Measurements from ENCODE around the gene DOK6. TPM values are rescaled to one million over a fixed set of nuclear protein-coding genes. Genes with fewer than 3 reads are reported as not detected.

The DOK6 gene
- total RNA-seq, 1 donor from 2014 or later: 0.43 TPM

GRCh38 chr18:69890558-69890957, 489.9 kb downstream of the DOK6 start:
- Histone ChIP-seq H3F3A (ENCODE audit: low read depth) (no peaks in the 10 kb centered on the region), H3K36me3 (no peaks in the 10 kb centered on the region), H3K4me2 (no peak overlapping the region), H2AFZ (replicated peaks) (no peak overlapping the region), H3K27ac (no peak overlapping the region), H3K9ac (no peak overlapping the region), H3K79me2 (ENCODE audit: low read depth) (no peaks in the 10 kb centered on the region), H3K4me3 (no peak overlapping the region), H3K9me3 (ENCODE audit: low read depth) (no peaks in the 10 kb centered on the region), H3K27me3 (no peaks in the 10 kb centered on the region), H3K4me1 (no peaks in the 10 kb centered on the region), H4K20me1 (ENCODE audit: low read depth) (no peaks in the 10 kb centered on the region)
- DNase-seq (ENCODE audit: low spot score): no peak
- Mint-ChIP-seq H3K27ac (no peak overlapping the region), H3K4me1 (peaks cover 5% of the 10 kb centered on the region), H3K9me3 (peaks cover 5% of the 10 kb centered on the region), H3K4me3 (no peak overlapping the region), H3K36me3 (no peaks in the 10 kb centered on the region), H3K27me3 (ENCODE audit: insufficient read depth, low read depth) (no peaks in the 10 kb centered on the region)
- TF ChIP-seq CTCF (IDR thresholded peaks at IDR 0.05) (no peak), EZH2 (IDR thresholded peaks at IDR 0.05) (no peak), EZH2phosphoT487 (IDR thresholded peaks at IDR 0.05) (no peak)

GRCh38 chr18:69894467-69894866, 493.8 kb downstream of the DOK6 start:
- H3K27ac Mint-ChIP-seq: no peak overlapping the region
- Histone ChIP-seq H2AFZ (replicated peaks) (no peak overlapping the region), H3K4me1 (no peaks in the 10 kb centered on the region), H3K9ac (no peak overlapping the region), H3K4me3 (no peak overlapping the region), H3K36me3 (no peaks in the 10 kb centered on the region), H3K4me2 (no peak overlapping the region), H3K9me3 (ENCODE audit: low read depth) (no peaks in the 10 kb centered on the region), H3K27me3 (no peaks in the 10 kb centered on the region), H3F3A (ENCODE audit: low read depth) (no peaks in the 10 kb centered on the region), H3K79me2 (ENCODE audit: low read depth) (no peaks in the 10 kb centered on the region), H3K27ac (no peak overlapping the region), H4K20me1 (ENCODE audit: low read depth) (no peaks in the 10 kb centered on the region)
- peaks cover 8% of the 10 kb centered on the region for H3K9me3 Mint-ChIP-seq
- TF ChIP-seq EZH2 (IDR thresholded peaks at IDR 0.05): no peak
- no peak for TF ChIP-seq CTCF (IDR thresholded peaks at IDR 0.05)
- TF ChIP-seq EZH2phosphoT487 (IDR thresholded peaks at IDR 0.05): no peak
- no peak overlapping the region for H3K4me3 Mint-ChIP-seq
- DNase-seq (ENCODE audit: low spot score): no peak
- no peaks in the 10 kb centered on the region for H3K36me3 Mint-ChIP-seq
- no peaks in the 10 kb centered on the region for H3K4me1 Mint-ChIP-seq
- H3K27me3 Mint-ChIP-seq (ENCODE audit: insufficient read depth, low read depth): no peaks in the 10 kb centered on the region

GRCh38 chr18:69895066-69896047, 494.7 kb downstream of the DOK6 start:
- H3K4me1 Mint-ChIP-seq: no peaks in the 10 kb centered on the region
- no peak for DNase-seq (ENCODE audit: low spot score)
- no peaks in the 10 kb centered on the region for H3K27me3 Mint-ChIP-seq (ENCODE audit: insufficient read depth, low read depth)
- H3K4me3 ChIP-seq: no peak overlapping the region
- no peaks in the 10 kb centered on the region for H3K27me3 ChIP-seq
- H3K27ac Mint-ChIP-seq: no peak overlapping the region
- H3K9me3 ChIP-seq (ENCODE audit: low read depth): no peaks in the 10 kb centered on the region
- no peaks in the 10 kb centered on the region for H3K79me2 ChIP-seq (ENCODE audit: low read depth)
- H3K4me1 ChIP-seq: no peaks in the 10 kb centered on the region
- H2AFZ ChIP-seq (replicated peaks): no peak overlapping the region
- H3K9ac ChIP-seq: no peak overlapping the region
- H3K36me3 ChIP-seq: no peaks in the 10 kb centered on the region
- no peaks in the 10 kb centered on the region for H3F3A ChIP-seq (ENCODE audit: low read depth)
- H3K4me3 Mint-ChIP-seq: no peak overlapping the region
- no peaks in the 10 kb centered on the region for H3K36me3 Mint-ChIP-seq
- H4K20me1 ChIP-seq (ENCODE audit: low read depth): no peaks in the 10 kb centered on the region
- H3K4me2 ChIP-seq: no peak overlapping the region
- no peak overlapping the region for H3K27ac ChIP-seq
- TF ChIP-seq CTCF (IDR thresholded peaks at IDR 0.05) (no peak), EZH2 (IDR thresholded peaks at IDR 0.05) (no peak), EZH2phosphoT487 (IDR thresholded peaks at IDR 0.05) (no peak)
- H3K9me3 Mint-ChIP-seq: peaks cover 8% of the 10 kb centered on the region
